Measurements from ENCODE around the gene LOXL3.

DNA sequence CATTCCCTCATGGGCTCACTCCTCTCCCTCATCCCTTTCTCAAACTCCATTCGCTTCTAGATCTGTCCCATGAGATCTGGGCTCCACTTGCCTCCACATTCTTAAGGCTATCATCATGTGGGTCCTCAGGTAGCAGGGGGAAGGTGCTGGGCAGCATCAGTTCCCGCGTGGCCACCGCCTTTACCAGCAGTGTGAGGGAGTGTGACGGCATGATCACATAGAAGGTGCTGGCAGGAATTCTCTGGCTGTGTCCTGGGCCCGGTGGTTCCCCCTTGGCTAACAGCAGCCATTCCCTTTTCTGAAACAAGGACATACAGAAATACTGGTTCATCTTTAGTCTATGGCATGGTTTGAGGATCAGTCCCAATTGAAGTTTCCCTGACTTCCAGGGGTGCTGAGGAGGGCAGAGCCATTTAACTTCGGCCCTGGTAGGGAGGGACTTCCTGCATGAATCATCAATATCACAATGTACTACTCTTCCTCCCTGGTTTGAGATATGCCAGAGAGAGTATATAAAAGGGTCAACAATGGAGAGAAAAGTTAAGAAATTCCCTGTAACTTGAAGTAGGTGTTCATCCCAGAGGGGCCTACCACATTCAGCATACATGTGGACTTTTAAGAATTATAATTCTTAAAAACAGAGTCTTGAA is 8.5 kb upstream of the LOXL3 start:
- TF ChIP-seq EZH2 (IDR thresholded peaks at IDR 0.05; ENCODE audit: low read length) = no peak
- TF ChIP-seq, protein P1, sequence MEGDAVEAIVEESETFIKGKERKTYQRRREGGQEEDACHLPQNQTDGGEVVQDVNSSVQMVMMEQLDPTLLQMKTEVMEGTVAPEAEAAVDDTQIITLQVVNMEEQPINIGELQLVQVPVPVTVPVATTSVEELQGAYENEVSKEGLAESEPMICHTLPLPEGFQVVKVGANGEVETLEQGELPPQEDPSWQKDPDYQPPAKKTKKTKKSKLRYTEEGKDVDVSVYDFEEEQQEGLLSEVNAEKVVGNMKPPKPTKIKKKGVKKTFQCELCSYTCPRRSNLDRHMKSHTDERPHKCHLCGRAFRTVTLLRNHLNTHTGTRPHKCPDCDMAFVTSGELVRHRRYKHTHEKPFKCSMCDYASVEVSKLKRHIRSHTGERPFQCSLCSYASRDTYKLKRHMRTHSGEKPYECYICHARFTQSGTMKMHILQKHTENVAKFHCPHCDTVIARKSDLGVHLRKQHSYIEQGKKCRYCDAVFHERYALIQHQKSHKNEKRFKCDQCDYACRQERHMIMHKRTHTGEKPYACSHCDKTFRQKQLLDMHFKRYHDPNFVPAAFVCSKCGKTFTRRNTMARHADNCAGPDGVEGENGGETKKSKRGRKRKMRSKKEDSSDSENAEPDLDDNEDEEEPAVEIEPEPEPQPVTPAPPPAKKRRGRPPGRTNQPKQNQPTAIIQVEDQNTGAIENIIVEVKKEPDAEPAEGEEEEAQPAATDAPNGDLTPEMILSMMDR (optimal IDR thresholded peaks at IDR 0.05 in 1 of 3, IDR thresholded peaks at IDR 0.05 in 1 of 3, conservative IDR thresholded peaks at IDR 0.05 in 1 of 3; ENCODE audit: extremely low read depth in 1 of 3, insufficient read depth in 2 of 3, low read length in 3 of 3) = no peak

Measured in keratinocyte (primary cell).